Vagina (tissue), 2 donors: ENCODE results near the gene ANKRD60.

ENCODE experiments used
- CTCF ChIP-seq, 3 experiments: fragments of 450-650 bp in 2 of 3; fragments of 200-600 bp in 1 of 3; sonication (generic) in 1 of 3; IDR thresholded peaks; one replicate each; pipeline ENCODE4 v1.5.1; 2017 to 2019; ENCODE audit warnings: antibody characterized with exemption in 3 of 3, mild to moderate bottlenecking in 2 of 3, moderate library complexity in 2 of 3
- POLR2AphosphoS5 ChIP-seq, 2 donors: sonication (generic); formaldehyde crosslinking; IDR thresholded peaks; one replicate each; pipeline ENCODE4 v1.9.0; 2017; ENCODE audit warnings: antibody characterized with exemption in 2 of 2, mild to moderate bottlenecking in 2 of 2, low read depth in 1 of 2; ENCODE audit not compliant: insufficient read depth in 1 of 2

DNA sequence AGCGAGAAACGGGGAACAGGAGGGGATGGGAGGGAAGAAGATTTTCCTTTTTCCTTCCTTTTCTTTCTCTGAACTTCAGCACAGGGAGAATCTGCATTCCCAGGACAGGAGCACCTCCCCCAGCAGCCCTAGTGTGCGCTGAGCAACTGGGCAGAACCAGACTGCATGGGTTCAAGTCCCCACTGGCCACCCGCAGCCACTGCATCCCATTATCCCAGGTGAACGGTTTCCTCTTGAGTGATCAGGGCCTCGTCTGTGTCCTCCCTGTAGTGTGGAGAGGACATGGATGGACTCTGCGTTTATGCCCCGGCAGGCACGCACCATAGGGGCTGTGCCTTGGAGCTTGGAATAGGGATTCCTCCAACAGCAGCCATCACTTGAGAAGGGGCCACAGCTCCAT, 53.0 kb downstream of the ANKRD60 start:
- TF ChIP-seq CTCF (IDR thresholded peaks at IDR 0.05) (no peak), POLR2AphosphoS5 (IDR thresholded peaks at IDR 0.05; ENCODE audit: insufficient read depth in 1 of 2, low read depth in 1 of 2) (no peak)
